HG03520 (cell line): Measurements from ENCODE around the gene SLC66A1.
"Not testable (repeated sequence)": the region's sequence is repeated elsewhere in the genome, so short reads cannot be mapped to it uniquely, and the experiment has no call there.

ENCODE experiments used
- ATAC-seq: cut with Tn5 transposase; IDR thresholded peaks from one replicate; pipeline ENCODE4 v1.9.1; 2021; ENCODE audit warnings: mild to moderate bottlenecking, moderate library complexity; ENCODE audit not compliant: unreplicated experiment

Gene SLC66A1

DNA sequence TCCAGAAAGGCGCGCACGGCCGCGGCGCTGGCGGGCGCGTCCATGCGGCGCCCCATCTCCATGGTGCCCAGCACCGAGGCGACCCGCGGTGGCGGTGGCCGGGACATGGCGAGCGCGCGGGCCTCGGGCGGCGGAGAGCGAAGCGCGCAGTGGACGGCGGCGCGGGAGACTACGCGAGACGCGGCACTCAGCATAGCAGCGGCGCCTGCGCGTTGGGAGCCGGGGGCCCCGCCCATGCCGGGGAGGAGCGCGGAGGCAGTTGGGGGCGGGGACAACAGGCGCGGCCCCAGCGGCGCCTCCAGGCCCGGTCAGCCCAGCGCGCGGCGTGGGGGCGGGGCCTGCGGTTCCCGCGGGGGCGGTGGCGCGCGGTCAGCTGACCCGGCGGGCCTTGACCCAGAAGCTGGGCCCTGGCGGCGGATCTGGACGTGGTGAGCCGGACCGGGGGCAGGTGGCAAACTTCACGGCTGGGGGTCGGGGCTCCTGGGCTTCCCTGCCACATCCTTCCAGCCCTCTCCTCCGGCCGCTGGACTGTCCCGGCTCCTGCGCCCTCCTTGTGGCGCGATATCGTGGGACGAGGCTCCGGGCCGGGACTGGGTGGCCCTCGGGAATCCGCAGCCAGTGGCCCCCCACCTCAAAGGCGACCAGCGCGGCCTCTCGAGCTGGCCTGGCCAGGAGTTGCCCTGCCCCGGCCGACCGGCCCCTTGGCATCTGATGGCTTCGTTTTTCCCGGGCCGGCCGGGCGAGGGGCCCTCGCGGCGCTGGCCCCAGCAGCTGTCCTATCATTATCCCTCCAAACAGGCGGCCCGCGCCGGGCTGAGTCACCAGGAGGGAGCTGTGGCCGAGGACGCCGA is at the start of gene SLC66A1, which contains the start of gene AKR7A2:
Gene SLC66A1 (plus strand): TSS at position 396 of the 851 bp plus-strand sequence. CDS start 5,352 bp downstream, outside the sequence.
Gene AKR7A2 (minus strand): TSS at position 214 of the 851 bp plus-strand sequence. CDS start 20 bp downstream, at position 194.
- peak; percentile 70 for ATAC-seq

DNA sequence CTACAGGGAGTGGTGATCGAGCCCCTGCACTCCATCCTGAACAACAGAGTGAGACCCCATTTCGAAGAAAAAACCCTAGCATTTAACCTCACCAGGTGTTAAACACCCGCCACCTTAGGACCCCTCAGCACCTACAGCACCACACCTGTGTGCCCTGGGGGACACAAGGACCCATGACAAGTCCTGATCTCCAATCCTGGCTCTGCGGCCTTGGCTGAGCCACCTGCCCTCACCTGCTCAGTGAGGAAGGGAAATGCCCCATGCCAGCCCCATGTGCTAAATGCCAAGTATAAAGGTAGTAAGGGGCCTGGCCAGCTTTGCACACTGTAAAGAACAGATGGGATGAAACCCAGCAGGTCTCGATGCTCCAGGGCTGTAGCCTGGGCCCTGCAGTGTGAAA is 49.4 kb upstream of the SLC66A1 start:
- ATAC-seq: no peak

- ATAC-seq: no peak
These were observed 43.7 kb upstream of the SLC66A1 start for GRCh38 chr1:19268445-19268844.

DNA sequence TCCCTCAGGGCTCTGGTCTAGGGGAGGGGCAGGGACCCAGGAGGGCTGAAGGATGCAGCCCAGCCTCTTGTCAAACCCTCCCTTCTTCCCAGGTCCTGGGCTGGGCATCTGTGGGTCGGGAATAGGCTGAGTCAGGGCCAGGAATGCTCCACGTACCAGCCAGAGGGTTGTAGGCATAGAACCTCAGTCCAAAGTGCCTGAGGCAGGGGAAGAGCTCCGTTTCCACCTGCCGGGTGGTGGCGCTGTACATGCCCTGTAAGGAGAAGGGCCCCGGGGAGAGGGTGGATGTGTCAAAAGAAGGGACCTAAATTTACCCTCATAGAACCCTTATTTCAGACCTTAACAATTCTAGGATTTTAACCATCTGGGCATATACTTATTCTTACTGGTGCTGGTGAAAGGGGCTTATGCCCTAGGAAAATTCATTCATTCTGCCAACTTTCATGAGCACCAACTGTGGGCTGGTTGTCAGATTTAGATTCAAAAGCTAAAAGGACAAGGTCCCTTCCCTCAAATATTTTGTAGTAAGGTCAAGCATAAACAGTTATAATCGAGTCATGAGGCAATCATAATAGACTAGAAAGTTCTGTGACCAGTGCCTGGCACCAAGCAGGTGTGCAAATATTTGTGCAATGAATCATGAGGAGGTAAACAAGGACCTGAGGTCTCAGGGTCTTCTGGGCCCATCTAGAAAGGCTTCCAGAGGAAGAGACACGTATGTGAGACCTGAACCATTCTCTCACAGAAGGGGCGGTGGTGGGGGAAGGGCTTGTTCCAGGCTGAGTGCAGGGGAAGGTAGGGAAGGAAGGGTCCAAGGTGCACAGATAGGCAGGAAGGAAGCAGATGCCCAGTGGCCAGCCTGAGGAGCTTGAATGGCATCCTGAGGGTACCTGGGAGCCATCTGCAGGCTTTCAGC is 42.4 kb upstream of the SLC66A1 start:
- not testable (repeated sequence) for ATAC-seq

DNA sequence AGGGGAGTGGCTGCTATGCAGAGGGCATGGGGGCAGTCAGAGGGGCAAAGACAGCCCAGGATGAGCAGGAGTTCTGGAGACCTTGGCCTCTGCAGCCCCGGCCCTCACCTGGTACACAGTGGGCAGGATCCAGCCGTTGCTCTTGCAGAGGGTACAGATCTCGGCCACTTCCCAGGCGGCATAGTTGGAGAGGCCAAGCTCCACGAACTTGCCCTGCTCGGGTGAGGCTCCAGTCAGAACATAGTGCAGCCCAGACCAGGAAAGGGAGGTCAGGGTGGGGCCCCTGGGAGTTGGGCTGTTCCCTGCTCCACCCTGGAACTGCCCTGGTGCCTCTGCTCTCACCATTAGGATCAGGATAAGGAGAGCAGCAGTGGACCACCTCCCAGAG is 41.8 kb upstream of the SLC66A1 start:
- not testable (repeated sequence) for ATAC-seq

- no peak for ATAC-seq
These were observed 40.1 kb upstream of the SLC66A1 start for GRCh38 chr1:19272064-19272463.

- ATAC-seq: no peak
These were observed 38.9 kb upstream of the SLC66A1 start for GRCh38 chr1:19273106-19273843.

DNA sequence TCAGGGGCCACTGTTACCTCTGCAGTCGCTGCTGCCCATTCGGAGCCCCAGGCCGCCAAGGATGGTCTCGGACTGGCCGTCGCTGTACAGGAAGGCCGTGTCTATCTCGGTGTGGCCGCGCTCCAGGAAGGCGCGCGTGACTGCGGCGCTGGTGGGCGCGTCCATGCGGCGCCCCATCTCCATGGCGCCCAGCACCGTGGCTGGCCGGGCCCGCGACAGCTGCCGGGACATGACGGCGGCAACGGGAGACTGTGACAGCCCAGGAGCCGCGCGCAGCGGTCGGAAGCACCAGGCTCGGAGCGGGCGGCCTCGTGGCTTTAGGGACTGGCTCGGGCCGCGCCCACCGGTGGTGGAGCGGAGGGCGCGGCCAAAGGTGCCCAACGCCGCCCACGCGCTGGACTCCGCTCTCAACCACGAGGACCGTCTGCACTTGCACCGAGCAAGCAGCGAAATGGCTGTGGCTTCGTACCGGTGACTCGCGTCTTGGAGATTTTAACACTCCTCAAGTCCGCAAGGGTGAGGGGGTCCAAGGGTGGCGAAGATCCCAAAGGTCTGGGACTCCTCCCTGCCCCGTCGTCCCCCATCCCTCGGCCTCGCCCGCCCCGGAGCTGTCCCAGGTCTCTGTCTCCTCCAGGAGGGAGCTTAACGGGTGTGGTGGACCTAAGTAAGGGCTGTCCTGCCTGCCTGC is 38.1 kb upstream of the SLC66A1 start:
- ATAC-seq: not testable (repeated sequence)

DNA sequence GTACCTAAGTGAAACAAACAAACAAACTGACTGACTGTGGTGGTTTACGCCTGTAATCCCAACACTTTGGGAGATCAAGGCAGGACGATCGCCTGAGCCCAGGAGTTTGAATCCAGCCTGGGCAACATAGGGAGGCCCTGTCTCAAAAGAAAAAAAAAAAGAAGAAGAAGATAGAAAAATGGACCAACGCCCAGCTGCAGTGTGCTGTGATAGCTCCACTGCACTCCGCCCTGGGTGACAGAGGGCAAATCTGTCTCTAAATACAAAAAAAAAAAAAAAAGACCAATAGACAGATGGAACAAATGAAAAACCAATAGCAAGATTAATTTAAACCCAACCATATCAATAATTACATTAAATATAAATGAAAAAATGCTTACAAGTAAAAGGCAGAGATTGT is 37.5 kb upstream of the SLC66A1 start:
- ATAC-seq: no peak

DNA sequence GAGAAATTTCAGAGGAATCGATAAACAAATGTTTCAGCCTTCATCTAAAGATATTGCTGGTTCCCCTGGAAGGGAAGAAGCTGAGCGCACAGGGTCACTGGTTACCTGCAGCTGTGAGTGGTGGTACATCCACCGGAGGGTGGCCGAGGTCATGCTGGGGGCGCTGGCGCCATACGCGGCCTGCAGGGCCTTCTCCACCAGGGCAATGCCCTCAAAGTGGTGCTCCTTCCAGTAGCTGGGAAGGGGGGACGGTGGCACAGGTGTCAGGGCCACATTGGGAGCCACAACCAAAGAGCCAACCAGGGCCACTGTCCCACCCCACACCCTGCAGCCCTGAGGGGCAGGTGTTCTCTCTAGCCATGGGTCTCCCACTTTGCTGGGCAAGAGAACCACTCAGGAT is 28.2 kb upstream of the SLC66A1 start:
- ATAC-seq: no peak

DNA sequence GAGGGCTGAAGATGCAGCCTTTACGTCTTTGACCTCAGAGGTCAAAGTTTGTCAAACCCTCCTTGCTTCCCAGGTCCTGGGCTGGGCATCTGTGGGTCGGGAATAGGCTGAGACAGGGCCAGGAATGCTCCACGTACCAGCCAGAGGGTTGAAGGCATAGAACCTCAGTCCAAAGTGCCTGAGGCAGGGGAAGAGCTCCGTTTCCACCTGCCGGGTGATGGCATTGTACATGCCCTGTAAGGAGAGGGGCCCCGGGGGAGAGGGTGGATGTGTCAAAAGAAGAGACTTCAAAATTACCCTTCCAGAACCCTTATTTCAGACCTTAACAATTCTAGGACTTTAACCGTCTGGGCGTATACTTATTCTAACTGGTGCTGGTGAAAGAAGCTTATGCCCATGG is 27.2 kb upstream of the SLC66A1 start:
- no peak for ATAC-seq

DNA sequence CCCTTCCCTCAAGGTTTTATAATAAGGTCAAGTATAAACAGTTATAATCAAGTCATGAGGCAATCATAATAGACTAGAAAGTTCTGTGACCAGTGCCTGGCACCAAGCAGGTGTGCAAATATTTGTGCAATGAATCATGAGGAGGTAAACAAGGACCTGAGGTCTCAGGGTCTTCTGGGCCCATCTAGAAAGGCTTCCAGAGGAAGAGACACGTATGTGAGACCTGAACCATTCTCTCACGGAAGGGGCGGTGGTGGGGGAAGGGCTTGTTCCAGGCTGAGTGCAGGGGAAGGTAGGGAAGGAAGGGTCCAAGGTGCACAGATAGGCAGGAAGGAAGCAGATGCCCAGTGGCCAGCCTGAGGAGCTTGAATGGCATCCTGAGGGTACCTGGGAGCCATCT is 26.8 kb upstream of the SLC66A1 start:
- not testable (repeated sequence) for ATAC-seq

- not testable (repeated sequence) for ATAC-seq
These were observed 26.3 kb upstream of the SLC66A1 start for GRCh38 chr1:19285807-19286206.

DNA sequence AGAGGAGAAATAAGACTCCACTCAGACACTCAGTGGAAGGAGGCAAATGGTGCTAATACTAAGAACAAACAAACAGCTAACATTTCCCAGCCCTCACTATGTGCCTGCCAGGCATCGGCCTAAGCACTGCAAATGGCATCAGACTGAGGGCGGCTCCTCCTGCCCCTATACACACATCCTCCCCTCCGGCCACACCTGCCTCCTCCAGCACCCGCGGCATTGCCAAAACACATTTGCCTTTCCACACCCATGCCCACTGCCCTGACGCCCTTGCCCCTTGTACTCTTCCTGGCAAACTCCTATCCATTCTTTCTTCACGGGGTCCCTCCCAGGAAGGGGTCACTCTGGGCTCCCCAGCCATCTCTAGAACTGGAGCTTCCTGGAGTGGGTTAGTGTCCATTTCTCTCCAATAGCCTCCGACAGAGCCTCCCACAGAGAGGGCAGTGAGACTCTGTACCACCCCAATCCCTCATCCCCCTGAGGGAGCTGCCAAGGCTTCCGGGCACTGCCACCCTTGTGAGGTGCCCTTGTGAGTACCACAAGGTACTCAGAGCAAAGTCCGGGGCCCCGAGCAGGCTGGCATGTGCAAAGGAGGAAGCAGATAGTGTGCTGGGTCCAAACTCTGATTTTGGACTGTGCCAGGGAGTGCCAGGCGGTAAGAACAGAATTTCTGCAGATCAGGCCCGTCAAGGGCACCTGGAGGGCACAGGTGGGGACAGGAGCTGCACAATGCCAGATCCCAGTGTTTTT is 24.5 kb upstream of the SLC66A1 start:
- ATAC-seq: no peak

DNA sequence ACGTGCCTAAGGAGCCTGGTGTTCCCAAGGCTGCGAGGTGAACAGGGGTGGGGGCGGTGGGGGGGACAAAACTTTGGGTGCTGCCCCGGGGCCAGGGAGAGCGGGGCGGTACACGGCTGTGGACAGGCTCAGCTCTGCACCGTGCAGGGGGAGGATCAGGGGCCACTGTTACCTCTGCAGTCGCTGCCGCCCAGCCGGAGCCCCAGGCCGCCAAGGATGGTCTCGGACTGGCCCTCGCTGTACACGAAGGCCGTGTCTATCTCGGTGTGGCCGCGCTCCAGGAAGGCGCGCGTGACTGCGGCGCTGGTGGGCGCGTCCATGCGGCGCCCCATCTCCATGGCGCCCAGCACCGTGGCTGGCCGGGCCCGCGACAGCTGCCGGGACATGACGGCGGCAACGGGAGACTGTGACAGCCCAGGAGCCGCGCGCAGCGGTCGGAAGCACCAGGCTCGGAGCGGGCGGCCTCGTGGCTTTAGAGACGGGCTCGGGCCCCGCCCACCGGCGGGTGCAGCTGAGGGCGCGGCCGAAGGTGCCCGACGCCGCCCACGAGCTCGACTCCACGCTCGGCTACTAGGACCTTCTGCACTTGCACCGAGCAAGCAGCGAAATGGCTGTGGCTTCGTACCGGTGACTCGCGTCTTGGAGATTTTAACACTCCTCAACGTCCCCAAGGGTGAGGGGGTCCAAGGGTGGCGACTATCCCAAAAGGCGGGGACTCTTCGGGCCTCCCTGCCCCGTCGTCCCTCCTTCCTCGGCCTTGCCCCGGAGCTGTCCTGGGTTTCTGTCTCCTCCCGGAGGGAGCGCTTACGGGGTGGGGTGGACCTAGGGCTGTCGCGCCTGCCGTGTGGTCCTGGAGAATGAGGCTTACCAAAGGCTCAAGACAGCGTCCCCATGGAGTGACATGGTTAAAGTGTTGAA is 23.5 kb upstream of the SLC66A1 start, which contains the start of gene AKR7A3:
Gene AKR7A3 (minus strand): TSS at position 447 of the 918 bp plus-strand sequence. CDS start 61 bp downstream, at position 386.
- not testable (repeated sequence) for ATAC-seq

GRCh38 chr1:19289244-19289643 is 22.9 kb upstream of the SLC66A1 start:
- ATAC-seq: no peak

GRCh38 chr1:19294638-19295037 is 17.5 kb upstream of the SLC66A1 start:
- no peak for ATAC-seq

- ATAC-seq: no peak
These were observed 11.9 kb upstream of the SLC66A1 start for GRCh38 chr1:19300211-19300610.
